Measurements from ENCODE around the gene KRTAP27-1.

GRCh38 chr21:30329203-30329875 is 8.2 kb downstream of the KRTAP27-1 start:
- TF ChIP-seq POLR2A (IDR thresholded peaks at IDR 0.05), result no peak
- TF ChIP-seq, protein P1, sequence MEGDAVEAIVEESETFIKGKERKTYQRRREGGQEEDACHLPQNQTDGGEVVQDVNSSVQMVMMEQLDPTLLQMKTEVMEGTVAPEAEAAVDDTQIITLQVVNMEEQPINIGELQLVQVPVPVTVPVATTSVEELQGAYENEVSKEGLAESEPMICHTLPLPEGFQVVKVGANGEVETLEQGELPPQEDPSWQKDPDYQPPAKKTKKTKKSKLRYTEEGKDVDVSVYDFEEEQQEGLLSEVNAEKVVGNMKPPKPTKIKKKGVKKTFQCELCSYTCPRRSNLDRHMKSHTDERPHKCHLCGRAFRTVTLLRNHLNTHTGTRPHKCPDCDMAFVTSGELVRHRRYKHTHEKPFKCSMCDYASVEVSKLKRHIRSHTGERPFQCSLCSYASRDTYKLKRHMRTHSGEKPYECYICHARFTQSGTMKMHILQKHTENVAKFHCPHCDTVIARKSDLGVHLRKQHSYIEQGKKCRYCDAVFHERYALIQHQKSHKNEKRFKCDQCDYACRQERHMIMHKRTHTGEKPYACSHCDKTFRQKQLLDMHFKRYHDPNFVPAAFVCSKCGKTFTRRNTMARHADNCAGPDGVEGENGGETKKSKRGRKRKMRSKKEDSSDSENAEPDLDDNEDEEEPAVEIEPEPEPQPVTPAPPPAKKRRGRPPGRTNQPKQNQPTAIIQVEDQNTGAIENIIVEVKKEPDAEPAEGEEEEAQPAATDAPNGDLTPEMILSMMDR (IDR thresholded peaks at IDR 0.05), result no peak
- TF ChIP-seq EP300 (IDR thresholded peaks at IDR 0.05), result no peak

All from ovary (tissue), 3 donors.